ENCODE measurements around the gene MYO1A.

Gene MYO1A

DNA sequence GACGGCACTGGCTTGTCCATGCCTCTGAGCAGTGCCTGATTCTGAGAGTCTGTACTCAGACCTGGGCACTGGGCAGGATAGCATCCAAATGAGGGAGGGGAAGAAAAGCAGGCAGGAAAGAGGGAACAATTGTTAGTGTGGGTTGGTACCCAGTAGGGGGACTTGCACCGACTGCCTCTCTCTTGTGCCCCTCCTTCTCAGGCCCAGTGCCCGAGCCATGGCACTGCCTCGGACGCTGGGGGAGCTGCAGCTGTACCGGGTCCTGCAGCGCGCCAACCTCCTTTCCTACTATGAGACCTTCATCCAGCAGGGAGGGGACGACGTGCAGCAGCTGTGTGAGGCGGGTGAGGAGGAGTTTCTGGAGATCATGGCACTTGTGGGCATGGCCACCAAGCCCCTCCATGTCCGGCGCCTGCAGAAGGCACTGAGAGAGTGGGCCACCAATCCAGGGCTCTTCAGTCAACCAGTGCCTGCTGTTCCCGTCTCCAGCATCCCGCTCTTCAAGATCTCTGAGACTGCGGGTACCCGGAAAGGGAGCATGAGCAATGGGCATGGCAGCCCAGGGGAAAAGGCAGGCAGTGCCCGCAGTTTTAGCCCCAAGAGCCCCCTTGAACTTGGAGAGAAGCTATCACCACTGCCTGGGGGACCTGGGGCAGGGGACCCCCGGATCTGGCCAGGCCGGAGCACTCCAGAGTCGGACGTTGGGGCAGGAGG lies 41.2 kb upstream of the MYO1A start:
- no peak for DNase-seq (ENCODE audit: low read depth)
- H3K4me3 ChIP-seq (ENCODE audit: low read depth, low read length), result no peak overlapping the region
- TF ChIP-seq, protein P1, sequence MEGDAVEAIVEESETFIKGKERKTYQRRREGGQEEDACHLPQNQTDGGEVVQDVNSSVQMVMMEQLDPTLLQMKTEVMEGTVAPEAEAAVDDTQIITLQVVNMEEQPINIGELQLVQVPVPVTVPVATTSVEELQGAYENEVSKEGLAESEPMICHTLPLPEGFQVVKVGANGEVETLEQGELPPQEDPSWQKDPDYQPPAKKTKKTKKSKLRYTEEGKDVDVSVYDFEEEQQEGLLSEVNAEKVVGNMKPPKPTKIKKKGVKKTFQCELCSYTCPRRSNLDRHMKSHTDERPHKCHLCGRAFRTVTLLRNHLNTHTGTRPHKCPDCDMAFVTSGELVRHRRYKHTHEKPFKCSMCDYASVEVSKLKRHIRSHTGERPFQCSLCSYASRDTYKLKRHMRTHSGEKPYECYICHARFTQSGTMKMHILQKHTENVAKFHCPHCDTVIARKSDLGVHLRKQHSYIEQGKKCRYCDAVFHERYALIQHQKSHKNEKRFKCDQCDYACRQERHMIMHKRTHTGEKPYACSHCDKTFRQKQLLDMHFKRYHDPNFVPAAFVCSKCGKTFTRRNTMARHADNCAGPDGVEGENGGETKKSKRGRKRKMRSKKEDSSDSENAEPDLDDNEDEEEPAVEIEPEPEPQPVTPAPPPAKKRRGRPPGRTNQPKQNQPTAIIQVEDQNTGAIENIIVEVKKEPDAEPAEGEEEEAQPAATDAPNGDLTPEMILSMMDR (IDR thresholded peaks at IDR 0.05; ENCODE audit: control insufficient read depth, extremely low read depth, insufficient read depth), result no peak

DNA sequence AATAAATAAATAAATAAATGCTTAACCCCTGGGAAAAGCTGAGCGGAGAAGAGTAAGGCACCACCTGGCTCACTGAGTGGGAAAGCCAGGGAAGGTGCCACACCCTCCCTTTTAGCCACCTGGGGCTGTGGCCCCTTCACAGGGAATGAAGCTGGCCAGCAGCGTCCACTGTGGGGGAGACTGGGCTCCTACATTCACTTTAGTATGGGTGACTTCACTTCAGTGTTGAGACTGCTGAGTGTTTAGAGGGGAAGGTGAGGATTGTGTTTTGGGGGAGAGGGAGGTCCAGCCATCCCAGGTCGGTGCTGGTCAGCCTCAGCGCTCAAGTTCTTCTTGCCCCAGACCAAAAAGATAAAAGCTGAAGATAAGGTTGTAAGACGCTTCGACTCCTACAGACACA lies 40.6 kb upstream of the MYO1A start:
- DNase-seq (ENCODE audit: low read depth), result no peak
- H3K4me3 ChIP-seq (ENCODE audit: low read depth, low read length), result no peak overlapping the region
- TF ChIP-seq, protein P1 (IDR thresholded peaks at IDR 0.05; ENCODE audit: control insufficient read depth, extremely low read depth, insufficient read depth), result no peak

DNA sequence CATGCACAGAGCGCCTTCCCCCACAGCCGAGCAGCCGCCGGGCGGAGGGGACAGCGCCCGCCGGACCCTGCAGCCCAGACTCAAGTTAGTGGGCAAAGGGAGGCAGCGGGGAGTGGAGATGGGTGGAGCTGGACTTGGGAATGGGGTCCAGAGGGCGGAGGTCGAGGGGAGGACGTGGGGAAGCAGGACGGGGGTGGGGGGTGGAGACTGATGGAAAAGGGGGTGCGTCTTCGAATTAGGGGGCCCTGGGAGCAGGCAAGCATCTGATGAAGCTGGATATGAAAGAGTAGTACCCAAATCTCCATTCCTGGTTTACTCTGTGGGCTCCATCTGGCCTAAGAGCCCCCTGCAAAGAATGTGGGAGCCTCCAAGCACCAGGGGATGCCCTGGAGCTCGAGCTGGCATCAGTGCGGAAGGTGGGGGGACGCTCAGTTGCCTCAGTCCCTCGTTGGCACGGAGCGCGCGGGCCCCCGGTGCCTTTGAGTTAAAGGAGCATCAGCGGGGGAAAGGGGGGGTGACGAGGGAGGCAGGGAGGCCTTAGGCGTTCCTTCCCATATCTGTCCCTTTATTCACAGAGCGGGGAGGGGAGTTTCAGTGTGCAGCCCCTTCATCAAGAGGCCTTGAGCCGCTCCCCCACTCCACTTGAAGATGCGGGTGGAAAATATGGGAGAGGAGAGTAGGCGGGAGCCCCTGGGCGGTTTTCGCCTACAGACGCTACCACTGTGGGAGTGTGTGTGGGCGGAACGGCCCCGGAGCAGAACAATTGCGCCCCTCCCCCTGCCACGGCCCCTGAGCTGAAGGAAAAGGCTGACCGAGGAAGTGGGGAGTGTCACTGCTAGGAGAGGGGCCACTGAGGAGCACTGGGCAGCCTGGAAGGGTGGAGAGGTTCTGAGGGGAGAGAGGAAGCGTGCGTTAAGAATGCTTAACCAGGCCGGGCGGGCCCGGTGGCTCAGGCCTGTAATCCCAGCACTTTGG lies 39.6 kb upstream of the MYO1A start:
- no peak for DNase-seq (ENCODE audit: low read depth)
- H3K4me3 ChIP-seq (ENCODE audit: low read depth, low read length), result peak overlapping the region; percentile 76
- TF ChIP-seq, protein P1 (IDR thresholded peaks at IDR 0.05; ENCODE audit: control insufficient read depth, extremely low read depth, insufficient read depth), result no peak

DNA sequence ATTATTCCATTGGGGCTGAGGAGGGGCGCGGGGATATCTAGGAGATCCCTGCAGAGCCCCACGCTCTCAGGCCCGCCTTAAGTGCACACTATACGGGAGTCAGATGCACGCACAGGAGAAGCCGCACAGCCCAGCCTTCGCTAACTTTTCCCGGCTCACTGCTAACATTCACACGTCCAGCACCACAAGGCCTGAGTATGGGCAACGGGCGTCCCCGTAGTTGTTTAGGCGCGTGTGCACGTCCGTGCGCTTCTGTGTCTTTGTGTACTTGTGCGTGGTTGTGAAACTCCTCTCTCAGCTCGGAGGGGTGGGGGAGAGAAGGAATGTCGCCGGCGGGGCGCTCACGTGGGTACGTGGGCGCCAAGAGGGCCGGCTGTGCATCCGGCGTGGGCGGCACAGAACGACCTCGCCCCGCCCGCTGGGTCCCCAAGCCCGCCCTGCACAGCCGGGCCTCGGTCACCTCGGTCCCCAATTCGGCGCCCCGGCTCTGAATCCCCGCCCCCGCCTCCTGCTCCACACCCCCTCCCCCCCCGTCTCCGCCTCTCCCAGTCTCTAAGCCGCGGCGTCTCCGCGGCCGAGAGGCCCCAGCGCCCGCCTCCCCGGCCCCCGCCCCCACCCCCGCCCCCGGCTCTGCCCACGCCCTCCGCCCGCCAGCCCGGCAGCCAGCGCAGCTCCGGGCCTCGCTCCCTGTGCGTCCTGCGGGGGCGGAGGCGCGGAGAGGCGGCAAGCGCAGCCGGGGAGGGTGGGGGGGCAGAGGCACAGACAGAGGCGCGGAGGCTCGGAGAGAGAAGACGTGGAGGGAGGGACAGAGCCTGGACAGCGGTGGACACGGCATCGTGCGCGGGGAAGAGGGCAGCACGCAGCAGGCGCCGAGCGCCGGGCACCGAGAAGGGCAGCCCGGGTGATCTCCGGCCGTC lies 38.7 kb upstream of the MYO1A start, which contains the start of gene NAB2:
NAB2 (plus strand) TSS at position 761 of the 917 bp plus-strand sequence. CDS start 158 bp downstream, outside the sequence.
- DNase-seq (ENCODE audit: low read depth), result peak; percentile 76
- H3K4me3 ChIP-seq (ENCODE audit: low read depth, low read length), result peak within 1 kb of the TSS; percentile 76
- TF ChIP-seq, protein P1 (IDR thresholded peaks at IDR 0.05; ENCODE audit: control insufficient read depth, extremely low read depth, insufficient read depth), result no peak

DNA sequence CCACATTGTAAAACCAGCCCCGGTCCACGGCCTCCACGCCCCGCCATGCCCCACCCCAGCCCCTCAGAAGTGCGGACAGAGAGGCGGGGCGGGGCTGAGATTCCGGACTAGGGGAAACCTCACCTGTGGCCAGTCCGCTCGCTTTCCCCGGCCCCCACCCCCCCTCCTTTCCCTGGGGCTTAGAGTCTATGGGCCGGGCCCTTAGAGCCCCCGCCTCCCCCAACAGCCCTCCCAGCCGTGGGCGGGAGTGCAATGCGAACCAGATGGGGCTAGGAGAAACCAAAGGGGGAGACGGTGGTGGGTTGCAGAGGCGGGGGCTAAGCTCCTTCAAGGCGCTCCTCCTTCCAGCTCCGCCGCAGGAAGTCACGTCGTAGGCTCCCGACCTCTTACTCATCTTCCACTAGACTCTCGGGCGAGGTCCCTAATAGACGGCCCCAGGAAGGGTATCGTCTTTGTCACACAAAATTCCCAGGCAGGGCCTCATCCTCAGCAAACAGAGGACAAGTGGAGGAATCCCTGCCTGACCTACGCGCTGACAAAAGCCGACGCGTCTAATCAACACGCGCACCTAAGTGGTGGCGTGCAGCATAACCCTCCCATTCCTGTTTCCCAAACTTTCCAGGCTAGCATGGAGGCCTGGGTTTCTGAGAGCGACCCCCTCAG lies 37.9 kb upstream of the MYO1A start:
- H3K4me3 ChIP-seq (ENCODE audit: low read depth, low read length), result peak overlapping the region; percentile 58
- TF ChIP-seq, protein P1 (IDR thresholded peaks at IDR 0.05; ENCODE audit: control insufficient read depth, extremely low read depth, insufficient read depth), result no peak
- DNase-seq (ENCODE audit: low read depth), result no peak

All from LNCaP clone FGC (cell line).